ENCODE data around the gene ACOX1.

The ACOX1 gene

GRCh38 chr17:75896415-75897159 lies 82.4 kb downstream of the ACOX1 start, which contains the start of gene TRIM65:
TRIM65 (minus strand) TSS chr17:75896951; CDS start chr17:75896937, 14 bp downstream.
- peak within 1 kb of the TSS; percentile 69 to 90 for H3K4me3 ChIP-seq (replicated peaks in 1 of 2; ENCODE audit: low read depth in 2 of 2, low read length in 2 of 2)
- peak; percentile 76 to 81 for DNase-seq (ENCODE audit: low read depth in 2 of 2)
- no peak for TF ChIP-seq CTCF (IDR thresholded peaks at IDR 0.05; ENCODE audit: low read depth, low read length)

- peak; percentile 18 to 22 for DNase-seq (ENCODE audit: low read depth in 2 of 2)
- peak overlapping the region; percentile 61 to 69 for H3K4me3 ChIP-seq (replicated peaks in 1 of 2; ENCODE audit: low read depth in 2 of 2, low read length in 2 of 2)
- TF ChIP-seq CTCF (IDR thresholded peaks at IDR 0.05; ENCODE audit: low read depth, low read length) = peak; percentile 39
Measured at GRCh38 chr17:75895370-75896155, 83.4 kb downstream of the ACOX1 start.

GRCh38 chr17:75894049-75894733 lies 84.8 kb downstream of the ACOX1 start:
- no peak for DNase-seq (ENCODE audit: low read depth in 2 of 2)
- H3K4me3 ChIP-seq (replicated peaks in 1 of 2; ENCODE audit: low read depth in 2 of 2, low read length in 2 of 2) = no peak overlapping the region
- TF ChIP-seq CTCF (IDR thresholded peaks at IDR 0.05; ENCODE audit: low read depth, low read length) = no peak

- no peak for TF ChIP-seq CTCF (IDR thresholded peaks at IDR 0.05; ENCODE audit: low read depth, low read length)
- no peak overlapping the region for H3K4me3 ChIP-seq (replicated peaks in 1 of 2; ENCODE audit: low read depth in 2 of 2, low read length in 2 of 2)
- DNase-seq (ENCODE audit: low read depth in 2 of 2) = no peak
Measured at GRCh38 chr17:75893305-75894048, 85.5 kb downstream of the ACOX1 start.

GRCh38 chr17:75892556-75893224 lies 86.3 kb downstream of the ACOX1 start:
- H3K4me3 ChIP-seq (replicated peaks in 1 of 2; ENCODE audit: low read depth in 2 of 2, low read length in 2 of 2) = no peak overlapping the region
- DNase-seq (ENCODE audit: low read depth in 2 of 2) = no peak
- no peak for TF ChIP-seq CTCF (IDR thresholded peaks at IDR 0.05; ENCODE audit: low read depth, low read length)

All from cardiac fibroblast (primary cell).